ENCODE data around the gene SPATS2. TPM values are rescaled to one million over a fixed set of nuclear protein-coding genes. Genes with fewer than 3 reads are reported as not detected.

The SPATS2 gene
- total and polyA plus RNA-seq, 7 experiments from 2014 or later: 3.0 to 9.8 (median 7.8) TPM

- ATAC-seq: no peak
- intact Hi-C loops (cut with micrococcal nuclease): no loop called here
- Histone ChIP-seq H3K36me3 (ENCODE audit: control insufficient read depth in 2 of 3, insufficient read depth in 3 of 3, low read length in 3 of 3) (no peaks in the 10 kb centered on the region), H3K27ac (ENCODE audit: low read depth, low read length) (no peak overlapping the region), H3K9me3 (ENCODE audit: control insufficient read depth in 2 of 3, low read length in 3 of 3) (no peaks in the 10 kb centered on the region), H3K27me3 (ENCODE audit: control insufficient read depth in 2 of 2, insufficient read depth in 2 of 2, low read length in 2 of 2) (no peaks in the 10 kb centered on the region), H3K4me3 (ENCODE audit: low read length) (no peak overlapping the region), H3K4me1 (ENCODE audit: control insufficient read depth in 2 of 2, insufficient read depth in 2 of 2, low read length in 2 of 2) (peaks cover 5 to 14% of the 10 kb centered on the region in 2 donors)
- H3K27ac Mint-ChIP-seq: no peak overlapping the region
- peaks cover 16 to 24% (median 19%) of the 10 kb centered on the region in 7 donors for H3K4me1 Mint-ChIP-seq
- H3K9me3 Mint-ChIP-seq: no peaks in the 10 kb centered on the region
- no peak for DNase-seq
- ChIA-PET CTCF (interaction anchor here (1.1 to 1.2 kb wide), 2 partner anchors 9 to 11 kb away, joined by 4 to 5 read pairs; partner anchors contain the start of gene C1QL4), POLR2A (no interaction called here)
- peaks cover 0 to 1% (median 0%) of the 10 kb centered on the region in 5 donors for H3K27me3 Mint-ChIP-seq
- H3K36me3 Mint-ChIP-seq: peaks cover 0 to 19% (median 0%) of the 10 kb centered on the region in 5 donors
- H3K4me3 Mint-ChIP-seq: no peak overlapping the region
These were observed 41.7 kb upstream of the SPATS2 start for GRCh38 chr12:49325606-49326005.

- no peak overlapping the region for H3K4me3 ChIP-seq (ENCODE audit: low read length)
- ATAC-seq: no peak
- H3K27me3 Mint-ChIP-seq: peaks cover 8 to 16% (median 10%) of the 10 kb centered on the region in 5 donors
- peaks cover 0 to 32% (median 0%) of the 10 kb centered on the region in 5 donors for H3K36me3 Mint-ChIP-seq
- no peak overlapping the region for H3K27ac Mint-ChIP-seq
- H3K27ac ChIP-seq (ENCODE audit: low read depth, low read length): no peak overlapping the region
- no peak overlapping the region for H3K4me3 Mint-ChIP-seq
- ChIA-PET POLR2A (no interaction called here), CTCF (no interaction called here)
- no peak for DNase-seq
- intact Hi-C loops (cut with micrococcal nuclease): no loop called here
- H3K36me3 ChIP-seq (ENCODE audit: control insufficient read depth in 2 of 3, insufficient read depth in 3 of 3, low read length in 3 of 3): no peaks in the 10 kb centered on the region
- peaks cover 7 to 21% (median 13%) of the 10 kb centered on the region in 7 donors for H3K4me1 Mint-ChIP-seq
- no peaks in the 10 kb centered on the region for H3K9me3 ChIP-seq (ENCODE audit: control insufficient read depth in 2 of 3, low read length in 3 of 3)
- peaks cover 0 to 1% (median 0%) of the 10 kb centered on the region in 11 donors for H3K9me3 Mint-ChIP-seq
- H3K4me1 ChIP-seq (ENCODE audit: control insufficient read depth in 2 of 2, insufficient read depth in 2 of 2, low read length in 2 of 2): peaks cover 5 to 7% of the 10 kb centered on the region in 2 donors
- no peaks in the 10 kb centered on the region for H3K27me3 ChIP-seq (ENCODE audit: control insufficient read depth in 2 of 2, insufficient read depth in 2 of 2, low read length in 2 of 2)
These were observed 39.9 kb upstream of the SPATS2 start for GRCh38 chr12:49327368-49327767.

- peaks cover 5 to 6% of the 10 kb centered on the region in 2 donors for H3K4me1 ChIP-seq (ENCODE audit: control insufficient read depth in 2 of 2, insufficient read depth in 2 of 2, low read length in 2 of 2)
- no peaks in the 10 kb centered on the region for H3K36me3 ChIP-seq (ENCODE audit: control insufficient read depth in 2 of 3, insufficient read depth in 3 of 3, low read length in 3 of 3)
- intact Hi-C loops (cut with micrococcal nuclease): no loop called here
These were observed 39.4 kb upstream of the SPATS2 start for GRCh38 chr12:49327887-49328286.

GRCh38 chr12:49328816-49329215 lies 38.4 kb upstream of the SPATS2 start:
- no peak overlapping the region for H3K4me3 ChIP-seq (ENCODE audit: low read length)
- H3K36me3 ChIP-seq (ENCODE audit: control insufficient read depth in 2 of 3, insufficient read depth in 3 of 3, low read length in 3 of 3): no peaks in the 10 kb centered on the region
- H3K36me3 Mint-ChIP-seq: peaks cover 0 to 32% (median 0%) of the 10 kb centered on the region in 5 donors
- H3K27me3 ChIP-seq (ENCODE audit: control insufficient read depth in 2 of 2, insufficient read depth in 2 of 2, low read length in 2 of 2): no peaks in the 10 kb centered on the region
- intact Hi-C loops (cut with micrococcal nuclease): no loop called here
- H3K4me3 Mint-ChIP-seq: no peak overlapping the region
- no peak overlapping the region for H3K27ac ChIP-seq (ENCODE audit: low read depth, low read length)
- no peak for ATAC-seq
- H3K4me1 Mint-ChIP-seq: peaks cover 4 to 21% (median 5%) of the 10 kb centered on the region in 7 donors
- H3K9me3 ChIP-seq (ENCODE audit: control insufficient read depth in 2 of 3, low read length in 3 of 3): no peaks in the 10 kb centered on the region
- H3K27ac Mint-ChIP-seq: no peak overlapping the region
- peaks cover 0 to under 1% of the 10 kb centered on the region in 2 donors for H3K4me1 ChIP-seq (ENCODE audit: control insufficient read depth in 2 of 2, insufficient read depth in 2 of 2, low read length in 2 of 2)
- H3K27me3 Mint-ChIP-seq: peaks cover 21 to 26% (median 24%) of the 10 kb centered on the region in 5 donors
- POLR2A ChIA-PET: no interaction called here
- peaks cover 0 to 1% (median 0%) of the 10 kb centered on the region in 11 donors for H3K9me3 Mint-ChIP-seq
- CTCF ChIA-PET: no interaction called here
- DNase-seq: no peak

More at GRCh38 chr12:49327887-49328286, 39.4 kb upstream of the SPATS2 start:
- Mint-ChIP-seq H3K27me3 (peaks cover 13 to 21% (median 16%) of the 10 kb centered on the region in 5 donors), H3K4me1 (peaks cover 5 to 23% (median 10%) of the 10 kb centered on the region in 7 donors), H3K36me3 (peaks cover 0 to 32% (median 0%) of the 10 kb centered on the region in 5 donors), H3K27ac (no peak overlapping the region), H3K4me3 (no peak overlapping the region), H3K9me3 (peaks cover 0 to 1% (median 0%) of the 10 kb centered on the region in 11 donors)
- ATAC-seq (no peak), DNase-seq (no peak)
- POLR2A ChIA-PET: no interaction called here
- Histone ChIP-seq H3K27me3 (ENCODE audit: control insufficient read depth in 2 of 2, insufficient read depth in 2 of 2, low read length in 2 of 2) (no peaks in the 10 kb centered on the region), H3K4me3 (ENCODE audit: low read length) (no peak overlapping the region), H3K27ac (ENCODE audit: low read depth, low read length) (no peak overlapping the region), H3K9me3 (ENCODE audit: control insufficient read depth in 2 of 3, low read length in 3 of 3) (no peaks in the 10 kb centered on the region)
- CTCF ChIA-PET: no interaction called here

- no peak overlapping the region for H3K27ac Mint-ChIP-seq
- H3K36me3 Mint-ChIP-seq: peaks cover 0 to 35% (median 0%) of the 10 kb centered on the region in 5 donors
- H3K4me1 Mint-ChIP-seq: peaks cover 4 to 19% (median 9%) of the 10 kb centered on the region in 7 donors
- CTCF ChIA-PET: interaction anchor here (1.2 kb wide), 1 partner anchor 18 kb away, joined by 3 read pairs; no protein-coding TSS in a partner anchor
- no peaks in the 10 kb centered on the region for H3K36me3 ChIP-seq (ENCODE audit: control insufficient read depth in 2 of 3, insufficient read depth in 3 of 3, low read length in 3 of 3)
- no peak overlapping the region for H3K4me3 ChIP-seq (ENCODE audit: low read length)
- ATAC-seq (no peak), DNase-seq (no peak)
- intact Hi-C loops (cut with micrococcal nuclease): no loop called here
- H3K27ac ChIP-seq (ENCODE audit: low read depth, low read length): no peak overlapping the region
- no peaks in the 10 kb centered on the region for H3K9me3 ChIP-seq (ENCODE audit: control insufficient read depth in 2 of 3, low read length in 3 of 3)
- peaks cover 0 to 3% of the 10 kb centered on the region in 2 donors for H3K27me3 ChIP-seq (ENCODE audit: control insufficient read depth in 2 of 2, insufficient read depth in 2 of 2, low read length in 2 of 2)
- H3K27me3 Mint-ChIP-seq: peaks cover 32 to 37% (median 34%) of the 10 kb centered on the region in 5 donors
- H3K4me1 ChIP-seq (ENCODE audit: control insufficient read depth in 2 of 2, insufficient read depth in 2 of 2, low read length in 2 of 2): no peaks in the 10 kb centered on the region
- no peak overlapping the region for H3K4me3 Mint-ChIP-seq
- POLR2A ChIA-PET: interaction anchor here (0.5 kb wide), 1 partner anchor 298 kb away, joined by 3 read pairs; no protein-coding TSS in a partner anchor
- peaks cover 0 to 1% (median 0%) of the 10 kb centered on the region in 11 donors for H3K9me3 Mint-ChIP-seq
These were observed 37.1 kb upstream of the SPATS2 start for GRCh38 chr12:49330032-49330619.

GRCh38 chr12:49330631-49331379 lies 36.5 kb upstream of the SPATS2 start:
- ATAC-seq (no peak), DNase-seq (no peak)
- no peak overlapping the region for H3K27ac ChIP-seq (ENCODE audit: low read depth, low read length)
- peaks cover 0 to 10% of the 10 kb centered on the region in 2 donors for H3K27me3 ChIP-seq (ENCODE audit: control insufficient read depth in 2 of 2, insufficient read depth in 2 of 2, low read length in 2 of 2)
- no peak overlapping the region for H3K4me3 ChIP-seq (ENCODE audit: low read length)
- H3K27me3 Mint-ChIP-seq: peaks cover 38 to 44% (median 41%) of the 10 kb centered on the region in 5 donors
- peaks cover 0 to 33% (median 0%) of the 10 kb centered on the region in 5 donors for H3K36me3 Mint-ChIP-seq
- H3K4me1 ChIP-seq (ENCODE audit: control insufficient read depth in 2 of 2, insufficient read depth in 2 of 2, low read length in 2 of 2): no peaks in the 10 kb centered on the region
- H3K9me3 Mint-ChIP-seq: peaks cover 0 to 3% (median 0%) of the 10 kb centered on the region in 11 donors
- ChIA-PET CTCF (interaction anchor here (1.1 to 1.5 kb wide), 4 partner anchors 8 to 183 kb away, joined by 3 to 6 read pairs (median 6); partner anchors contain the start of genes DNAJC22 and TROAP), POLR2A (no interaction called here)
- no peak overlapping the region for H3K27ac Mint-ChIP-seq
- intact Hi-C loops (cut with micrococcal nuclease): no loop called here
- no peak overlapping the region for H3K4me3 Mint-ChIP-seq
- peaks cover 4 to 18% (median 15%) of the 10 kb centered on the region in 7 donors for H3K4me1 Mint-ChIP-seq
- H3K36me3 ChIP-seq (ENCODE audit: control insufficient read depth in 2 of 3, insufficient read depth in 3 of 3, low read length in 3 of 3): no peaks in the 10 kb centered on the region
- H3K9me3 ChIP-seq (ENCODE audit: control insufficient read depth in 2 of 3, low read length in 3 of 3): no peaks in the 10 kb centered on the region
